CD4-positive, alpha-beta T cell treated with Interleukin-15 for 4 hours (primary cell): ENCODE measurements around the gene ZNF639.

Experiments used
- DNase-seq: peaks from one replicate; pipeline ENCODE4 v3.0.0-alpha.2; 2020; ENCODE audit warnings: low spot score

Gene ZNF639

DNA sequence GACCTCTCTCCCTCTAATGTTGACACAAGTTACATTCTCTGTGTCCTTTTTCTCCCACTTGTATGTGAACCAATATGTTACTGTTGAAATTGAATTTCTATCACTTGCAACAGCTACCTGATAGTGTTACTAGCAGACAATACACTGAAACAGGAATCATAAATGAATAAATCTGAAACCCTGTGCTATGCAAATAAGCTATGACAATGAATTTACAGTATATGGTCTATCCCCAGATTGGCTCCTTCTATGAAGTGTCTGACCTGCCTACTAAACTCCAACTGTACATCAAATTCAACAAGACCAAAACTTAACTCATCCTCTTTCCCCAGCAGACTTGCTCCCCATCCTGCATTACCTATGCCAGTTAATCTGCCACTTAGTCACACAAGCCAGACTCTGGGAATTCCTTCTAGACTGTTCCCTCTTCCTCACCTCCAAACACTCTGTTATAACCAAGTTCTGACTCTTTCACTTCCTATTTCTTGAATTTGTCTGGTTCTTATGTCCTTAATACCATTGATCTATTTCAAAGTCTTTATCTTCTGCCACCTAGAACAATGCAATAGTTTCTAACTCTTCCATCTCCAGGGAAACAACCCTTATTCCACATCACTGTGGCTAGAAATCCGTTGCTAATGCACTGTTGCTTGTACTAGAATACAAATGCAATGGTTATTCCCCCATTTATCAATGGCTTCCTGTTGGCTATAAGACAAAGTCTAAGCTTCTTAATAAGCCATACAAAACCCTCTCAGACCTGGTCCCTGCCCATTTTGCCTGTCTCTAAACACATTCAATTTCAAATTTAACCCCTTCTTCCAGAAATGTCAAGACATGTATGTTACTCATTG lies 13.4 kb upstream of the ZNF639 start:
- no peak for DNase-seq

DNA sequence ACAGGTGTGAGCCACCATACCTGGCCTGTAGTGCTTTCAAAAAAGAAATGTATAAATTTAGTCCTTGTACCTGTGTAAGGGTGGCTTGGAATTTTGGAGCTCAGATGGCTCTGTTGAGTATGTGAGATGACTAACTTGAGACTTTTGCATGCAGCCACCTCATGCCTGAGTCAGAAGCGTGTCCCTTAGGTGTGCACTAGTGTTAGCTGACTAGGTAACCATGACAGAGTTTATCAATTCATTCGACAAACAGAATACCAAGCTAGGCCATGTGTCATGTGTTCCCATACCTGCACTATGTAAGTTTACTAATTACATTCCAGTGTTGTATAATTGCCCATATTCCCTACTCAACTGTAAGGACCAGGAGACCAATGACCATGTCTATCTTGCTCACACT lies 4.0 kb upstream of the ZNF639 start:
- no peak for DNase-seq

DNA sequence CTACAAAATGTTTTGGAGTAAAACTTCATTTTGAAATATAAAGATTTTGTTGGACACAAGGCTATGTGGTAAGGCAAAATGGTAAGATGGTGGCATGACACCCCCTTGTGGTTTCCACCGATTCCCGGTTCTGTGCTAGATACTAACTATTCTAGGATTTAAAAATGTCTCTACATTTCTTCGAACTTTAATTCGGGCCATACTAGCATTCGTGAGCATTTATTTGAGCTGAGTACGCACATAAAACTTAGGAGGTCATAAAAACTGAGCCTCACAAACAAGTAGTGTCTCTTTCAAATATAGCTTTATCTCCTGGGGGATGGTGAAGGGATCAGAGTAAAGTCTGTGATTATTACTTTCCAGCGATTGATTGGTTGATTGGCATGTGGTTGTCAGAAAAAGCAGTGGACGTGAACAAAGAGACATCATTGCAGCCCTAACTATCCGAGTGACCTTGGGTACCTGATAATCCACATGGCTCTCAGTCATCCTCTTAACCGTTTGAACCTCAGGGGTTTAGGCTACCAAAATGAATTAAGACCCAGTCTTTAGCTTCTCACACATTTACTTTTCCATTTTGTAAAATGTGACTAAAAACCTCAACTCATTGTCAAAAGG lies 1.1 kb upstream of the ZNF639 start:
- peak; percentile 22 for DNase-seq

DNA sequence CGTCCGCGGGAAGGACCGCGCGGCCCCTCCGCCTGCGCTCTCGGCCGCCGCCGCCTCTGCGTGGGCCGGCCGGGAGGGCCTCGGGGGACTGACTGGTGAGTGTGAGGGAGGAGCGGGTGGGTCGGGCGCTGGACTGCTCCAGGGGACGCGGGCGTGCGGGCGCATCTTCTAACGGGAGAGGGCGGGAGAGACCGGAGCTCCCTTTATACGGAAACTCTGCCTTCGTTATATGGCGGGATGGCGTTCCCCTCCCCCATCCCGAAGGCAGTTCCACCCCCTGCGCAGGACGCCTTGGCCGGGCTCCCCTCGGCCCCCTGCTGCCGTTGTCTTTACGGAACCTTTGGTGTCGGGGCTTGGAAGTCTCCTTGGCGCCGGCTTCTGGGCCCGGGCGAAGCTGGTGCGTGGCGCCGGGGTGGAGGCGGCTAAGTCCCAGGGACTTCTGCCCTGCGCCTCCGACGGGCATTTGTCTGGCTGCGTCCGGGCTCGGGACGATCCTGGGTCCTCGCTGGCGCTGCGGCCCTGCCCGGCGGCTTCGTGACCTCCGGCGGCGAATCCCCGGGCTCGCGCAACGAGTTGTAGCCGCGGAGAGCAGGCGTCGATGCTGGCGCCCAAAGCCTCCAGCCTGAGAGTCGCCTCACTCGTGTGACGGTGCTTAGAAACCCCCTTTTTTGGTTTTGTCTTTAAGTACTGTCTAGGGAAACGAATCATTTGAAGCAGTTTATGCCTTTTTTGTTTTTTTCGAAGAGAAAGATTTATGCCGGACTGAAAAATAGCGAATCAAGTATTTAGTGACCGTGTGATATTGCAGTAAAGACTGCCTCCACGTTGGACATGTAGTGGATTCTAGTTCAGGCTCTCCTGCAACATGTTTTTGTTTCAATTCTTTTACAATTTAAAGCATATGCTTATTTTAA lies 623 bp downstream of the ZNF639 start:
- peak; percentile 52 for DNase-seq

DNA sequence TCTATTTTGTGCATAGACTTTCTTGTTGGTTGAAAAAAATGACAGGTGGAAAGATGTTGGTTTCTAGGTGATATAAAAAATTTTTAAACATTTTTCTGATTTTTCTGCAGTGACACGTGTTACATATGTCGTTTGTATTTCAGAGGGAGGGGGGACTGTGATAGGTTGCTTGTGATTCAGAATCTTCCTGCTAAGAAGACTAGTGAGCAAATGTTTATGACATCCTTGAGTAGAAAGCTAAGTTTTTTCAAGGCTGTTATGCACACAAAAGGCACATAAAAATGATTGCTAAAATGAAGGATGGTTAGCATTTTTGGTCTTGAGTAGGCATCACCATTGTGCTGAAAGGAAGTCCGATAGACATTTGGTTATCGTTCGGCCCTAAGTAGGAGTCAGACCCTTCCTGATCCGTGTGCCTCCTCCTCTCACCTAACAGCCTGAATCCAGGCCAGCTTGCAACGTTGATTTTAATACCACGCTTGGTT lies 1.5 kb downstream of the ZNF639 start:
- no peak for DNase-seq

DNA sequence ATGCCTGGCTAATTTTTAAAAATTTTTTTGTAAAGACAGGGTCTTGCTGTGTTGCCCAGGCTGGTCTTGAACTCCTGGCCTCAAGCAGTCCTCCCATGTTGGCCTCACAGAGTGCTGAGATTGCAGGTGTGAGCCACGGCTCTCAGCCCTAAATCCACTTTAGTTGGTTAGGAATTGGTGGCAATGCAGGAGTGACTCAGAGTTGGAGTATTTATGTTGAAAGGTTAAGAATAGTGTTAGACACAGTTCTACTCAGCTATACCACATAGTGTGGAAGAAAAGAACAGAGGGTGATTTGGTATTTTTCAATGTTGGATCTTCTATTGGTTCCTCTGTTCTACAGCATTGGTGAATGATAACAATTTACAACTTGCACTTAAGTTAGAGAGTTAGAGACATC lies 7.6 kb downstream of the ZNF639 start:
- DNase-seq = no peak

DNA sequence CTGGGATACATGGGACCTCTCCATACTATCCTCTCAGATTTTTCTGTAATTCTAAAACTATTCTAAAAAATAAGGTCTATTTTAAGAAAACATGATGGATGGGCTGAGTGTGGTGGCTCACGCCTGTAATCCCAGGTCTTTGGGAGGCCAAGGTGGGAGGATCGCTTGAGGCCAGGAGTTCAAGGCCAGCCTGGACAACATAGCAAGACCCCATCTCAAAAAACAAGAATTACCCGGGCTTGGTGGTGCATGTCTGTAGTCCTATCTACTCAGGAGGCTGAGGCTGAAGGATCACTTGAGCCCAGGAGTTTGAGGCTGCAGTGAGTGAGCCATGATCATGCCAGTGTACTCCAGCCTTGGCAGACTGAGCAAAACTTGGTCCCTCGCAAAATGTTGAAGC lies 9.4 kb downstream of the ZNF639 start:
- DNase-seq = no peak

DNA sequence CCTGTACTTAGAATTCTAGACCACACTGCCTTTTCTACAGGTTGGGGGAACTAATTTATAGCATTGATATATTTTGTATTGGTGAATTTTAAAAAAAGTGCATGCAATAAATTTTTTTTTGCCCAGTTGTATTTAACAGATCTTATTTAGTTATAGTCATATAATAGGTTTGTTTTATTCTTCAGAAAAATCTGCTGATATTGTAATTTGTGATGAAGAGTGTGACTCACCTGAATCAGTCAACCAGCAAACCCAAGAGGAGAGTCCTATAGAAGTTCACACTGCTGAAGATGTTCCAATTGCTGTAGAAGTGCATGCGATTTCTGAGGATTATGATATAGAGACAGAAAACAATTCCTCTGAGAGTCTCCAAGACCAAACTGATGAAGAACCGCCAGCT lies 10.3 kb downstream of the ZNF639 start:
- DNase-seq = no peak

DNA sequence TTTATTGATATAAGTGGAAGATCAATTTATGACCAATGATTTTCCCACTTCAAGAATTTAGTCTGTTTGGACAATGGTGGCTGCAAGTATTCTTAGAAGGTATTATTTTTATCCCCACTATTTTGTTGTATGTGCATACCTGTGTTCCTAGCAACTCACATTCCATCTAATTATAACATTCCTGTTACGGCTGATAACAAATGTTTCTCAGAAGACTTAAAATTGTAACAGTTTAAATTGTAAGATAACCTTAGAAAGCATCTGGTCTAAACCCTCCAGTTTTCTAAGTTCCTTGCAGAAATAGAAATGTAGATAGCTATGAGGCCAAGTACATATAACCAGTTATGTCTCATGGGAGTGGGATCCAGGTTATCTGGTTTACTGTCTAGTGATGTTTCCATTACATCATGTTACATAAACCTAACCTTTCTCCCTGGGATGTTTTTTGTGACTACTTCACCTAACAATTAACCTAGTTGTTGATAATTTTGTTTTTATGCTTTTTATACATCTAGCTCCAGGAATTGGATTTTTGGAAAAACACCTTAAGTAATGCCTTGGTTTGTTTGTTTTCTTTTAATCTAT lies 13.6 kb downstream of the ZNF639 start:
- no peak for DNase-seq

DNA sequence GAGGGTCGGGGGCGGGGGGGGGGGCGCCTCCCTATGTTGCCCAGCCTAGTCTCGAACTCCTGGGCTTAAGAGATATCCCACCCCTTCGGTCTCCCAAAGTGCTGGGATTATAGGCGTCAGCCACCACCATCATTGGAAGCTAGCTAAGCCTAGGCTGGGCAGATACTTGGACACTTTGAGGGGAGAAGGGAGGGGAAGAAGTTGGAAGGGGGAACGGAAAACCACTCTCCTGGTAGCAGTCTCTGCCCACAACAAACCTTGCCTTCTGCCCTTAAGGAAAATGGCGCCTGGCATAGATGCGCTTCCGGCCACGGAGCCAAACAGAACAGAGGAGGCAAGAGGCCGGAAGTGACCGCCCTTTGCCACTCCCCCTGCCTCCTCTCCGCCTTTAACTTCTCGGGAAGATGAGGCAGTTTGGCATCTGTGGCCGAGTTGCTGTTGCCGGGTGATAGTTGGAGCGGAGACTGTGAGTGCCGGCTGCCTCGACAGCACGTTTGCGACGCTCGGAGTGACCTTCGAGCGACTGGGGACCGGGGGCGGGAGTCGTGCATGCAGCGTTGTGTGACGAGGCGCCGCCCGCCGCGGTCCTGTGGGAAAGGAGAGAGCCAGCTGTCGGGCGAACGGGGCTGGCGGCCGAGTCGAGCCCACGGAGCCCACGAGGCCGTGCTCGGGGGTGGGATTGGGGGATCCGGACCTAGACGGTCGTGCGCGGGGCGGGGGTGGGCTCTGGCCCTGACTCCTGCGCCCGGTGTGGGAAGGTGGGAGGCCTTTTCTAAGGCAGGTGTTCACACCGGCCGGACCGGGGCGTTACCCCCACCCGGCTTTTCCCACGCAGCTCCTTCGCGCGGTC lies 24.7 kb downstream of the ZNF639 start, which contains the start of gene MFN1:
MFN1 (plus strand) TSS at position 365 of the 850 bp plus-strand sequence. CDS start 1,143 bp downstream, outside the sequence.
- DNase-seq = peak; percentile 90

DNA sequence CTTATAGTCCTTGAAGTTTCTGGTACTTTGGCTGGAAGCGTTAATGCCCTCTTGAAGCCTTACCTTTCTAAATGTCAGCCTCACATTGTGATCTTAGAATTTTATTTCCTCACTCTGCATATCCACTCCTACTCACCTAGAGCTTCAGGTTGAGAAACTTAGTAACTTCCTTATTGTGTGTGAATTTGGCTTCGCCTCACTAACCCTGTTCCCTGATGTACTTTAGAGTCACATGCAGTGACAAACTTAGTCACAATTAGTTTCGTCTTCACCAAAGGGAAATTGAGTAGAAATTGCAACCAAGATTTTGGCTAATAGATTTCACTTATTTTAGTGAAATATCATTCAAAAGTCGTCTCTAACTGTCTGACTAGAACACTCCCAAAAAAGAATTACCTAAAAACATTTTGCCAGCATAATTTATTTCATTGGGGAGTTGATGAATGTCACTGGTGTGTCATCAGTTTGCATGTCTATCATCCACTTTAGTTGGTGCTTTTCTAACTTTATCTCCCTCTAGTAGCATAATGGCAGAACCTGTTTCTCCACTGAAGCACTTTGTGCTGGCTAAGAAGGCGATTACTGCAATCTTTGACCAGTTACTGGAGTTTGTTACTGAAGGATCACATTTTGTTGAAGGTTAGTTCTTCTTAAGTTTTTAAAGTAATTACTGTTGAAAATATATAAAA lies 25.6 kb downstream of the ZNF639 start:
- DNase-seq = no peak

DNA sequence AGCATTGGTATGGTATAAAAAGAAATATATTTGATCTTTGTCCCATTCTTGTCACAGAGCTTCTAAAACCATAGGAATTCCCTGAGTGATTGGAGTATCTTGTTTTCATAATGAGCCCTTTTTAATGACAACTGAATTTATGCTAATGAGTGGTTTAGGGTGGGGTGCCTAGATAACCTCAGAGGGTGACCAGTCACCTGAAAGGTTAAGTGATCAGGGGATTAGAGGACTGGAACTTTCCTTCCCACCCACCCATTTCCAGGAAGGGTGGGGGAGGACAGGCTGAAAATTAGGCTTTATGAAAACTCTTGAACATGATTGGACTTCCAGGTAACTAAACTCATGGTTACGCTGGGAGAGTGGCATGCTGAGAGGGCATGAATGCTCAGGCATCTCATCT lies 33.2 kb downstream of the ZNF639 start:
- DNase-seq = no peak

DNA sequence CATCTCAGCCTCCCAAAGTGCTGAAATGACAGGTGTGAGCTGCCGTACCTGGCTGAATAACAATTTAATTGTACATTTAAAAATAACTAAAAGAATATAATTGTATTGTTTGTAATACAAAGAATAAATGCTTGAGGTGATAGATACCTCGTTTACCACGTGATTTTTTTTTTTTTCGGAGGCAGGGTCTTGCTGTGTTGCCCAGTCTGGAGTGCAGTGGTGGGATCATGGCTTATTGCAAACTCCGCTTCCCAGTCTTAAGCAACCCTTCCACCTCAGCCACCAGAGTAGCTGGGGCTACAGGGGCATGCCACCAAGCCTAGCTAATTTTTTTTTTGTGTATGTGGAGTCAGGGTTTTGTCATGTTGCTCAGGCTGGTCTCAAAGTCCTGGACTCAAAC lies 40.5 kb downstream of the ZNF639 start:
- no peak for DNase-seq

DNA sequence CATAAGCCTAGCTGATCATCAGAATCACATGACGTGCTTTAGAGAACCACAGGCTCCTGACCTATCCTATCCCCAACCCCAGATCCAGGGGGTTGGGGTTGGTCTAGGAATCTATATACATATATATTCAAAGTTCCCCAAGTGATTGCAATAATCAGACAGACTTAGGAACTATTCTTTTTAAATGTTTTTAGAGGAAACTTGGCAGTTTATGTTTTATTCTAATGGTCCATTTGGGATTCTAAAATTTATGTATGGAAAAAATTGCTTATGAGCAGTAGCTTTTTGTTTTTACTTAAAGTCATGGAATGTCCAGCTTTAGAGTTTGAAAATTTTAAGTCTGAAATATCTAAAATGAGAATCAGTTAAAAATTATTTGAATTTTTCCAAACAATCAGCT lies 46.8 kb downstream of the ZNF639 start:
- DNase-seq = no peak

DNA sequence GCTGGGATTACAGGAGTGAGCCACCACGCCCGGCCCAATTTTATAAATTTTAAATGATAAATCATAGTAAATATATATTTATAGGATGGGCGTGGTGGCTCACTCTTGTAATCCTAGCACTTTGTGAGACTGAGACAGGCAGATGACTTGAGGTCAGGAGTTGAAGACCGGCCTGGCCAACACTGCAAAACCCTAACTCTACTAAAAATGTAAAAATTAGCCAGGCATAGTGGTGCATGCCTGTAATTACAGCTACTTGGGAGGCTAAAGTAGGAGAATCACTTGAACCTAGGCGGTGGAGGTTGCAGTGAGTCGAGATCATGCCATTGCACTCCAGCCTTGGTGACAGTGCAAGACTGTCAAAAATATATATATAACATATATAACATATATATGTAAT lies 51.1 kb downstream of the ZNF639 start:
- no peak for DNase-seq

DNA sequence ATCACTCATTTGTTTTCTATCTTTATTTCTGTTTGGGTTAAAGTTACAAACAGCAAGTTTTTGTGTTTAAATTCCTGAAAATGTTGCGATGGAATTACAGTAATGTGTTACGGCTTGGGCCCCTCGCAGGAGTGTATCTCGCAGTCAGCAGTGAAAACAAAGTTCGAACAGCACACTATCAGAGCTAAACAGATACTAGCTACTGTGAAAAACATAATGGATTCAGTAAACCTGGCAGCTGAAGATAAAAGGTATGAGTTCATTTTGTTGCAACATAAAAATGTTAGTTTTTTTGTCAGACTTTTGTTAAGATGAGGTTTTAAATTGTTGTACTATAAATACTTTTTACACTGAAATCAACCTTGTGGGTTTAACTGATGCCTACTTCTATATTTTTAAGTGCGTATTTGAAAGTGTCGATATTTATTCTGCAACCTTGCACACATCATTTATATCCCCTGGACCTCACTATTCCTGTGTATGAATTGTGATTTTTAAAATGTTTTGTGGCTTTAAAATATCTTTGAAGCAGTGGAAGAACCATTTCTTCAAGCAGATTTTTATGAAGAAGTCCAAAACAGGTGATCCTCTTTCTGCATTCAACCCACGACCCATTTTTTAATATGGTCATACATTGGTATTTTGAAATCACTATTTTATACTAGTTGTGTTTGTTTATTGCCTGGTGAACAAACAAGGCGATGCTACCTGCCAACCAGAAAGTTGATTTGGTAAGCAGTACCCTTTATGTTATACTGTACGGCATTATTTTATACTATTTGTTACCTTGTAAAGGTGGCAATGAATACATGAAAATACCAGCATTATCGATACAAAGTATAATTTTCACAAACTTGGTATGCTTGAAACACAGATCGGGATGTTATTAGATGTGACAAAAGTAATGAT lies 52.5 kb downstream of the ZNF639 start:
- no peak for DNase-seq

DNA sequence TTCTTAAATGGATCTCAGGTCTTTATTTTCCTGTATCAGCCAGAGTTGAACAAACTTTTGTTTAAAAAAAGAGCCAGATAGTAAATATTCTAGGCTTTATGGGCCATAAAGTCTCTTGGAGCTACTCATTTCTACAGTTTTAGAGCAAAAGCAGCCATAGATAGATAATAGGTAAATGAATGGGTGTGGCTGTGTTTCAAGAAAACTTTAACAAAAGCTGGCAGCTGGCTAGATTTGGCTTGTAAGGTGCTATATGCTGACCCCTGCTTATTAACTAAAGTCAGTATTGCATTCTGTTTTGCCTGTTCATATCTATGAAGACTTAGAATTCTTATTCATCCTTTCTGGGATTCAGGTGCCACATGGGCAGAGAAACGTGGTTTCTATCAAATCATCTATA lies 53.6 kb downstream of the ZNF639 start:
- DNase-seq = no peak
